C4-2B (cell line): ENCODE results near the gene MAP10.
A peak's percentile ranks its signal among the peaks of the same experiment; 100 is the strongest.

Source experiments
- H3K27ac ChIP-seq: fragments of 450-650 bp; 2 replicates; pipeline ENCODE4 v1.5.1; 2017
- ZFX ChIP-seq: fragments of 450-650 bp; IDR thresholded peaks from 2 replicates; pipeline ENCODE4 v1.6.1; 2017
- TF ChIP-seq, protein P1 (sequence below): fragments of 450-650 bp; conservative IDR thresholded peaks from 2 replicates; pipeline ENCODE4 v1.5.1; 2017; ENCODE audit warnings: mild to moderate bottlenecking

Gene MAP10

GRCh38 chr1:232805269-232806185, at the start of gene MAP10:
TSS of gene MAP10 (plus strand) at chr1:232805416. CDS start at chr1:232805450, 34 bp downstream.
- TF ChIP-seq, protein P1, sequence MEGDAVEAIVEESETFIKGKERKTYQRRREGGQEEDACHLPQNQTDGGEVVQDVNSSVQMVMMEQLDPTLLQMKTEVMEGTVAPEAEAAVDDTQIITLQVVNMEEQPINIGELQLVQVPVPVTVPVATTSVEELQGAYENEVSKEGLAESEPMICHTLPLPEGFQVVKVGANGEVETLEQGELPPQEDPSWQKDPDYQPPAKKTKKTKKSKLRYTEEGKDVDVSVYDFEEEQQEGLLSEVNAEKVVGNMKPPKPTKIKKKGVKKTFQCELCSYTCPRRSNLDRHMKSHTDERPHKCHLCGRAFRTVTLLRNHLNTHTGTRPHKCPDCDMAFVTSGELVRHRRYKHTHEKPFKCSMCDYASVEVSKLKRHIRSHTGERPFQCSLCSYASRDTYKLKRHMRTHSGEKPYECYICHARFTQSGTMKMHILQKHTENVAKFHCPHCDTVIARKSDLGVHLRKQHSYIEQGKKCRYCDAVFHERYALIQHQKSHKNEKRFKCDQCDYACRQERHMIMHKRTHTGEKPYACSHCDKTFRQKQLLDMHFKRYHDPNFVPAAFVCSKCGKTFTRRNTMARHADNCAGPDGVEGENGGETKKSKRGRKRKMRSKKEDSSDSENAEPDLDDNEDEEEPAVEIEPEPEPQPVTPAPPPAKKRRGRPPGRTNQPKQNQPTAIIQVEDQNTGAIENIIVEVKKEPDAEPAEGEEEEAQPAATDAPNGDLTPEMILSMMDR: no peak
- TF ChIP-seq ZFX: no peak
- H3K27ac ChIP-seq: no peak within 1 kb of the TSS

DNA sequence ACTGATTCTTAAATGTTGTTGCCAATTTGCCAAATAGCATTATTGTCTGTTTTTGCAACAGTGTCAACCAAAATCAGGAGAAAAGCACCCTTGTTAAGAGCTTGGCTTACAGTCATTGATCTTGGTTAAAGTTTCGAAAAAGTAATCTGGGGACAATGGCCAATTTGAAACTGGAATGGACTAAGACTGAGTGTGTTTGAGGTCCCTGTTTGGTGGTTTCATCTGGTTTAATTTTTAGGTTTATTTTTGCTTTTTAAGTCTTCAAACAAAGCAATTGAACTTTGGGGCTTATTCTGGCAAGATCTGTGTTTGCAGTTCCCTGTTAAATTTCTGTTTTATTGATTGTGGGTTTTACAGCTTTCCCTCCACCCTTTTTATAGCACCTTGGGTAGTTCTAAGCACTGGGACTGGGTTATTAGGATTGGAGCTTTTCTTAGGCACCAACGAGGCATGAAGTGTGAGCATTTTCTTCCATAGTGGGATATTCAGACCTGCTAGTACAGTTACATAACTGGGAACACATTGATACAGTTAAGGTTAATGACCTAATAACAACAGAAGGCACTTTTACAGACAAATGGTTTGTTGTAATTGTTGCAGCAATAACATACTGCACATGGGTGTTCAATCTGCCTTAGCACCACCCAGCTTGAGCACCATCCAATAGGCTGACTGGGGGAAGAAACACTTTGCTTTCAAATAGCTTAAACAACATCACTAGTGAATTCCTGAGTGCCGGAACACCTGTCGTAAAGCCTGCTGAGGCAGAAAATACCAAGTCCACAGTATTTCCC, 40.6 kb upstream of the MAP10 start:
- TF ChIP-seq ZFX: no peak
- TF ChIP-seq, protein P1: no peak
- peak overlapping the region; percentile 46; the same call in 1 of the 2 replicates for H3K27ac ChIP-seq

GRCh38 chr1:232765542-232765941, 39.7 kb upstream of the MAP10 start:
- no peak for TF ChIP-seq ZFX
- TF ChIP-seq, protein P1: no peak
- peak overlapping the region; percentile 46; the same call in 1 of the 2 replicates for H3K27ac ChIP-seq

DNA sequence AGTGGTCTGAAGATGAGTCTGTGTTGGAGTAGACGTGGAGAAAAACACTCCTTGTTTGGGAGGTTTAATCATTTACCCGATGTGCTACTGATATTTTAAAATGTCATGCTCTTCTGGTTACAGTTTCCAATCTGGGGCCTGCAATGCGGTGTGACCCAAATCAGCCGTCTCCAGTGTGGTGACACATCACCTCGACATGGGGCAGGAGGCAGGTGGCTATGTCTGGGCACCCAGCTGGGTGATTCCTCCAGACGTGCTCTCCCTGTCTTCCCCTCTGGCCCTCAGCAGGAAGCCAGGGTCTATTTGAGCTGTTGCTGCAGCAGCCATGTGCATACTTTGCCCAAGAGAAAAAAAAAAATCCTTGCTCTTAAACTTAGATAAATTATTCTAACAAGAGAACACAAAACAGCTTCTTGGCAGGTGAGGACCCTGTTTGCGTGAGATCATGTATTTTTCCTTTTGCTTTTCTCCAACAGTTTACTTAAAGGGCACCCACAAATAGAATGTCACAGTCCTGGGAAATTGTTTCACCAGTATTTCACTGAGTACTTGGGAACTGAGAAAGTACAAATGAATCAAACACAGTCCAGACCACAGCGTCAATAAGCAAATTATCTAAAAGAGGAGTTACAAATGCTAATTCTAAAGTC, 38.9 kb upstream of the MAP10 start:
- H3K27ac ChIP-seq: 0 out of 2 replicates have a peak overlapping the region, but pooled peaks have one; percentile 19
- TF ChIP-seq, protein P1: no peak

GRCh38 chr1:232766904-232767303, 38.3 kb upstream of the MAP10 start:
- peak overlapping the region; percentile 33 for H3K27ac ChIP-seq
- no peak for TF ChIP-seq ZFX

- H3K27ac ChIP-seq: peak overlapping the region; percentile 33
- TF ChIP-seq, protein P1: no peak
- no peak for TF ChIP-seq ZFX
Observed at GRCh38 chr1:232767305-232768074, 37.7 kb upstream of the MAP10 start.

GRCh38 chr1:232768793-232769192, 36.4 kb upstream of the MAP10 start:
- TF ChIP-seq, protein P1: no peak
- TF ChIP-seq ZFX: no peak
- H3K27ac ChIP-seq: no peak overlapping the region
